ENCODE measurements around the gene SDHAF2. TPM values are rescaled to one million over a fixed set of nuclear protein-coding genes. Genes with fewer than 3 reads are reported as not detected.

SDHAF2 gene
- total RNA-seq, 1 donor from 2014 or later, result 35.5 TPM

DNA sequence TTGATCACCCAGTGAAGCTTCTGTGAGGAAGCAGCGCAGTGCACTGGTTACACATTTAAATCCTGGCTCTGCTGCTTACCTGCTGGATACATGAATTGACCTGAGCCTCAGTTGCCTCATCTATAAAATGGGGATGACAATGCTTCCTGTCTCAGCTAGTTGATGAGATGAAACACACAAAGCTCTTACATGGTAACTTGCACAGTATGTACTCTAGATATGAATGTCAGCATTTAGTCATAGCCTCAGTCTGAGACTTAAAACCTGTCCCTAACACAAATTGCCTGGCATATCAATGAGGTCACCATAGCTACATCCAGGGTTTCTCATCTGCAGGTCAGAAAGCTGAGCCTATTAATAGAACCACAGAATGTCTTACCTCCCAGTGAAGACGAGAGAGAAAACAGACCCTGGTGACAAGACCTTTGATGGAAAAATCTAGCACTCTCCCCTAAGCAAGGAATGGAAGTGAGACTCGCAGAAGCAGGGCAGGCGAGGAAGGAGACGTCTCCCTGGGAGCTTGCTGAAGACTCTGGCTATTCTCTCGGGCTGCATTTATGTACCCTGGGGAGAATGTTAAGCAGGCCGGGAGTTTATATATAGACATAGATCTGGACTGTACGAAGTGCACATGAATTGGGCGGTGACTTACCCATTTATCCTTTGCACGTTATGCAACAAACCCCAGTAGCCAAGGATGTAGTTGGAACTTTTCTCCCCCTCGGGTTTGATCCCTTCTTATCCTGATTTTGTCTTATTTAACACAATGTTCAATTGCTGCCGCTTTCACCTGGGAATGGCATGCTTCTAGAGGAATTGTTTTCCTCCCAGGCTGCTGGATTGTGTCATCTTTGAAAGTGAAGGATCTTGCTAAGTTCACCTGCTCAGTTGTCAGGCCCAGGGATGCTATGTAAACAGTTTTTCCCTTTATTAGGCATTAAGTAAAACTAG lies 18.0 kb downstream of the SDHAF2 start:
- TF ChIP-seq, protein P1, sequence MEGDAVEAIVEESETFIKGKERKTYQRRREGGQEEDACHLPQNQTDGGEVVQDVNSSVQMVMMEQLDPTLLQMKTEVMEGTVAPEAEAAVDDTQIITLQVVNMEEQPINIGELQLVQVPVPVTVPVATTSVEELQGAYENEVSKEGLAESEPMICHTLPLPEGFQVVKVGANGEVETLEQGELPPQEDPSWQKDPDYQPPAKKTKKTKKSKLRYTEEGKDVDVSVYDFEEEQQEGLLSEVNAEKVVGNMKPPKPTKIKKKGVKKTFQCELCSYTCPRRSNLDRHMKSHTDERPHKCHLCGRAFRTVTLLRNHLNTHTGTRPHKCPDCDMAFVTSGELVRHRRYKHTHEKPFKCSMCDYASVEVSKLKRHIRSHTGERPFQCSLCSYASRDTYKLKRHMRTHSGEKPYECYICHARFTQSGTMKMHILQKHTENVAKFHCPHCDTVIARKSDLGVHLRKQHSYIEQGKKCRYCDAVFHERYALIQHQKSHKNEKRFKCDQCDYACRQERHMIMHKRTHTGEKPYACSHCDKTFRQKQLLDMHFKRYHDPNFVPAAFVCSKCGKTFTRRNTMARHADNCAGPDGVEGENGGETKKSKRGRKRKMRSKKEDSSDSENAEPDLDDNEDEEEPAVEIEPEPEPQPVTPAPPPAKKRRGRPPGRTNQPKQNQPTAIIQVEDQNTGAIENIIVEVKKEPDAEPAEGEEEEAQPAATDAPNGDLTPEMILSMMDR (IDR thresholded peaks at IDR 0.05; ENCODE audit: insufficient read depth, low read length, poor library complexity, severe bottlenecking), result no peak
- no peak for DNase-seq (ENCODE audit: low read depth)
- H3K4me3 ChIP-seq (ENCODE audit: low read depth, low read length), result no peak overlapping the region
- no peaks in the 10 kb centered on the region for H3K36me3 ChIP-seq (ENCODE audit: control insufficient read depth, insufficient read depth, low read length)
- no peaks in the 10 kb centered on the region for H3K27me3 ChIP-seq (ENCODE audit: control insufficient read depth, insufficient read depth, low read length)

DNA sequence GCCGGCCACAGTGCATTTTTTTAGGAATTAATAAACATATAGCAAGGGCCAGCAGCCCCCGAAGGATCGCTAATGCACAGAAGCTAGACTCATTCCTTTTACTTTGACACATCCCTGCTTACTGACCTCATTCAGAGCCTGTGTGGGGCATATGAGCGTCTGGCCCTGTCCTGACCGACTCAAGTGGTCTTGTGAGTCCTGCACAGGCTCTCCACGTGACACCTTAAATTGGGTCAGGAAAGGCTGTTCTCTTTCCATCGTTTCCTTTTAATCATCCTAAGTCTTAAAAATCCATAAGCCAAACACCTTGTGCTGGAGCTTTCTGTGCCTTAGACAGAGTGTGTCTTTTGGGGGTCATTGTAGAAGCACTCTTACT lies 18.6 kb downstream of the SDHAF2 start:
- Histone ChIP-seq H3K27me3 (ENCODE audit: control insufficient read depth, insufficient read depth, low read length) (no peaks in the 10 kb centered on the region), H3K4me3 (ENCODE audit: low read depth, low read length) (no peak overlapping the region), H3K36me3 (ENCODE audit: control insufficient read depth, insufficient read depth, low read length) (no peaks in the 10 kb centered on the region)
- DNase-seq (ENCODE audit: low read depth), result no peak
- TF ChIP-seq, protein P1 (IDR thresholded peaks at IDR 0.05; ENCODE audit: insufficient read depth, low read length, poor library complexity, severe bottlenecking), result no peak

DNA sequence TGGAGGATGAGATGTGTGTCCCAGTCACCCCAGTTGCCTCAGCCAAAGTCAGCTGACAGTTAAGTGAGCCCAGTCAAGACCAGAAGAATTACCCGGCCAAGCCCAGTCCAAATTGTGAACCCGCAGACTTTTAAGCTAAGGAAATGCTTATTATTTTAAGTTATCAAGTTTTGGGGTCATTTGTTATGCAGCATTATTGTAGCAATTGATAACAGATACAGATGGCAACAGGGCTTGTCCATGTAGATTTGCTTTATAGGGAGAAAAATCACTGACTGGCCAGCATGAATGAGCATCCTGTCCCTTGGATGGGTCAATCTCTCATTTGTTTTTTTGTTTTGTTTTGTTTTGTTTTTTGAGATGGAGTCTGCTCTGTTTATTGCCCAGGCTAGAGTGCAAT lies 22.9 kb downstream of the SDHAF2 start:
- DNase-seq (ENCODE audit: low read depth), result no peak
- TF ChIP-seq, protein P1 (IDR thresholded peaks at IDR 0.05; ENCODE audit: insufficient read depth, low read length, poor library complexity, severe bottlenecking), result no peak
- Histone ChIP-seq H3K4me3 (ENCODE audit: low read depth, low read length) (no peak overlapping the region), H3K36me3 (ENCODE audit: control insufficient read depth, insufficient read depth, low read length) (no peaks in the 10 kb centered on the region), H3K27me3 (ENCODE audit: control insufficient read depth, insufficient read depth, low read length) (no peaks in the 10 kb centered on the region)

DNA sequence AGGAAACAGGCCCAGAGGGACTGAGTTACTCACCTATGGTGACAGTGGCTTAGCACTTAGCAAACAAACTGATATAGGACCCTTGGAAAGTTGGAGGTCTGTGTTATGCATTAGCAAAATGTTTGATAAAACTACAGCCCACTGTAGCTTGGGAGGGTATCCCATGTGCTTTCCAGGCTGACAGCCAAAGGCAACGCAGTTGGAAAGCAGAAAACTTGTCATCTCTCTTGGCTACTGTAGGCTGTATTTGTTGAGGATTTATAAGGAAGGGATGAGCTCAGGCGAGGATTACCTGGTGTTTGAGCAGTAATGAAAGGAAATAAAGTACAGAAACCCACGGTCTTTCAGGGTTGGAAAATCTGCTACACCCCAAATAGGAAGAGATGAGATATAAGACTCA lies 23.8 kb downstream of the SDHAF2 start:
- H3K27me3 ChIP-seq (ENCODE audit: control insufficient read depth, insufficient read depth, low read length), result no peaks in the 10 kb centered on the region
- TF ChIP-seq, protein P1 (IDR thresholded peaks at IDR 0.05; ENCODE audit: insufficient read depth, low read length, poor library complexity, severe bottlenecking), result no peak
- H3K36me3 ChIP-seq (ENCODE audit: control insufficient read depth, insufficient read depth, low read length), result no peaks in the 10 kb centered on the region
- DNase-seq (ENCODE audit: low read depth), result no peak
- H3K4me3 ChIP-seq (ENCODE audit: low read depth, low read length), result no peak overlapping the region

DNA sequence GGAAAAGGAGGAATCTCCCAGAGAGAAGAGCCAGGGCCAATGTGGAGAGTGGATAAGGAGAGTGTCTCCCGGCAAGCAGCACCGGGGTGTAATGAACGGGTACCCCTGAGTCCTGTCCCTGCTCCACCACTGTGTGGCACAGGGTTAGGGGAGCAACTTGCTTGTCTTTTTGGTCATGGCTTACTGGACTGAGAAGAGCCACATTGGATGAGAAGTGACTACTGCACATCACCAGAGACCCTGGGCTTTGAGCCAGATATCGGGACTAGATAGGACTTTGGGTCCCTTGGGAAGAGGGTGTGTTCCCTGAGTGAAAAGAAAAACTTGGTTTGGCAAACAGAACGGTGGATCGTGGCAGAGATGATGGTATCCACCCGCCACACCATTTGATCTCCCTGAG lies 24.6 kb downstream of the SDHAF2 start:
- Histone ChIP-seq H3K27me3 (ENCODE audit: control insufficient read depth, insufficient read depth, low read length) (no peaks in the 10 kb centered on the region), H3K36me3 (ENCODE audit: control insufficient read depth, insufficient read depth, low read length) (no peaks in the 10 kb centered on the region), H3K4me3 (ENCODE audit: low read depth, low read length) (no peak overlapping the region)
- DNase-seq (ENCODE audit: low read depth), result no peak
- TF ChIP-seq, protein P1 (IDR thresholded peaks at IDR 0.05; ENCODE audit: insufficient read depth, low read length, poor library complexity, severe bottlenecking), result no peak

All from kidney epithelial cell (primary cell).